Inferior parietal cortex (tissue), 1 donor: ENCODE measurements around the gene HIBCH.

ENCODE experiments used
- DNase-seq: peaks from one replicate; pipeline ENCODE4 v3.0.0-alpha.2; 2016; ENCODE audit errors: extremely low spot score

Gene HIBCH

DNA sequence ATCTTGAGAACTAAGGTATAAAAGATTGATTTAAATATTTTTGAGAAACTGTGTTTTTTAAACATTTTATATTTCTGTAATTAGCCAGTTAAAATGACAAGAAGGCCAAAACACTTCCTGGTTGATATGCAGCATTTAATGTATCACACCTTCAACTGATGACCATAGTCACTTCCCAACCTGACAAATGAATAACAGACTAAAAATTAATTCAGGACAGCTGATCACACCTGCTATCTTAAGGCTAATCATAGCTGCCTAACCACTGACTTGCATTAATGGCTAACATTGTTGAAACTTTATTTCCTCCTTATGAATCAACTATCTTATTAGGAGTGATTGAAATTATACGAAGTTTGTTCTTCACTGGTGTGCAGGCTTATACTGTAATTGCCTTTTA lies 131.3 kb downstream of the HIBCH start:
- no peak for DNase-seq

DNA sequence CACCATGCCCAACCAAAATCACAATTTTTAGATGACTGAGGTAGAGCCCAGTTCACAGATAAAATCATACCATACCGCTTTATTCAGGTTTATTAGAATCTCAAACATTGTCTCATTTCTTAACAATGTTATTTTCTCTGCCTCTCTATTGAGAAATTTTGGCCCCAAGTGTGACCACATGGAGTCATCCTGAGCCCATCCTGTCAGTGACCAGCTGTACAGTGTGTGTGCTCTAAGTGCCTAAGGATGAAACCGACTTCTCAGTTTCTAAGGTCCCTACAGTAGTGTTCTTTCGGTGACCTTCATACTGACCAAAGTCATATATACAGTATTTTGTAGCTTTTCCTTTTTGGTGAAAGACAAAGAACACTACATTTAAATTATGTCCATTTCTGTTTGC lies 133.4 kb downstream of the HIBCH start:
- no peak for DNase-seq

DNA sequence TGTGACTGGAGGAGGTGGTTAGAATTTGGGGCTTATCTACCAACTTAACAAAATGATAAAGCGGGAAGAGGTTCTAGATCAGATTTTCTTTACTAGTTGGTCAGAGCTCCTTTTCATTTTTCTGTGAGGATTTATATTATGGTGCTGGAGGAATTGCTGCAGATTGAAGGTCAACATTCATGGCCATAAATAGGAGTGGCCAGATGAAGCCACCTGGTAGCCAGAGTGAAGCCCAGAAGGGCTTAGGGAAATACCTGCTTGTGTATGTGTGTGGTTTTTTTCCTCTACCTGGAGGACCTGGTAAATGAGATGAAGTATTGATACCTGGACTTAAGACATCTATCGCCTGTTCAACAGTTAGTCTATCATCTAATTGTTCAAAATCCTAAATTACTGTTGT lies 134.2 kb downstream of the HIBCH start:
- no peak for DNase-seq

DNA sequence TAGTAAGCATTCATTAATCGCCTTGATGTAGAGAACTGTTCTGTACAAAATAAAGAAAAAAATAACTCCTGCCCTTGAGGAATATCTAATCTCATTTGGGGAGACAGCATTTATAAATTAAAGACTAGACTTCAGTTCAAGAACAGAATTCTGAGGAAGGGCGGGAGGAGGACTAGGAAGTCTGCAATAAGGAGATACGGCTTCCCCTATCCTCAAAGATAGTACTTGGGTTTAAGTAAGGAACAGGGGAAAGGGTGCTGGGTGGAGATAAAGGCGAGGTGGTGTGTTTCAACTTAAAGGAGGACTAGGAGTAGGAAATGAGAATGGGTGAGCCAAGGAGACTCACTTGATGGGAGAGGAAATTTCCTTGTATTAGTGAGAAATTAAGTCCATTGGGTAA lies 135.2 kb downstream of the HIBCH start:
- DNase-seq, result peak; percentile 21

DNA sequence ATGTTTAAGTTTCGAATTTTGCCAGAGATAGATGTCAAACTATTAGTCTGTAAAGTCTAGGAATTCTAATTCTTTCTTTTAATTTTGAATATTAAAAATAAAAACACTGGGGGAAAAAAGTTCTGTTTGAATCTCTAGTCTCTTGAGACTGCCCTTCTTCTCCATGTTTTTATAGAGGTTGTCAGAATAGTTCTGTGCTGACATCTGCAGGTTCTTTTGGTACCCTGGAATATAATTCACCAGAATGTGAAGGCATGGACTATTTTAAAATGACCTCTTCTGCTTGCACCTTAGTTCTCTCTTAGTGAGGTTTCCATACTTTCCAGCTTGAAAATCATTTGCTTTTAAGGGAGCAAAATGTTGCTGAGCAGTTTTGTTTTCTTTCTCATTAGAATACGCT lies 136.1 kb downstream of the HIBCH start:
- DNase-seq, result peak; percentile 45

DNA sequence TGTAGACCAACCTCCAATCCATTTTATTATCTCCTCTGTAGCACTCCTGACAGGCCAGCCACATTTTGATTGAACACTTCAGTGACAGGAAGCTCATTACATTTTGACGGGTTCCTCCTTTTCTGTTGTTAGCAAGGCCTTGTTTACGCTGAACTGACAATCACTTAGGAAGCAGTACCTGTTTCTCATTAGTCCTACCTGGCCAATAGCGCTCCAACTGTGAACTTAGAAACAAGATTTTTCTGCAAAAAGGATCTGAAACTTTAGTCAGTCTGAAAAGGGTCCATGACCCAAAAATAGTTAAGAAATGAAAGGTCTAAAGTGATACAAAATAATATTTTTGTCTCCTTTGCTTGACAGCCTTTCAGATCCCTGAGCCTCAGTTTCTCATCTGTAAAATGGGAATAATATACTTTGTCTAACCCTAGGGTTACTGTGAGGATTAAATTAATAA lies 137.5 kb downstream of the HIBCH start:
- DNase-seq, result no peak

DNA sequence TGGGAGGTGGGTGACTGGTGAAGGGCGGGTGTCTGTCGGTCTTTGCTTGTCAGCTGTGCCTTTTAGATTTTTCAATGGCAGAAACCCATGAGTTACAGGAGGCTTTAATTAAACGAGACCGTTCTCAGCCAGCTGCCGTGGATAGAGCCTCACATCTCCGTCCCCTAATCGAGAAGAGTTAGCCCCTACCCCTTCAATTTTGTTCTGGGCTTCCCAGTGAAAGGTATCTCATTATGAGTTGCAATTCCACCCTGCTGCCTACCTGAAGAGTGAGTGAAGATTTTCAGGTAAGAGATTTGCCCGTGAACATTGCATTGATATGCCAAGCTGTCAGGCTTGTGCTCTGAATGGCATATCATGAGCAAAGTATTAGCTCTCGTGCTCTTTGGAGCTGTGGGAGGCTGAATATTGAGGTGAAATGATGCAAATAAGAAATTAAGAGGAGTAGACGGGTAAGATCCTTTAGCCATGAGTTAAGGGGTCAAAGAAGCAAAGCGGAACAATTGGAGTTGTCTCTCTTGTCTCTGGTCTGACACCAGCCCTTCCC lies 138.4 kb downstream of the HIBCH start:
- peak; percentile 55 for DNase-seq

DNA sequence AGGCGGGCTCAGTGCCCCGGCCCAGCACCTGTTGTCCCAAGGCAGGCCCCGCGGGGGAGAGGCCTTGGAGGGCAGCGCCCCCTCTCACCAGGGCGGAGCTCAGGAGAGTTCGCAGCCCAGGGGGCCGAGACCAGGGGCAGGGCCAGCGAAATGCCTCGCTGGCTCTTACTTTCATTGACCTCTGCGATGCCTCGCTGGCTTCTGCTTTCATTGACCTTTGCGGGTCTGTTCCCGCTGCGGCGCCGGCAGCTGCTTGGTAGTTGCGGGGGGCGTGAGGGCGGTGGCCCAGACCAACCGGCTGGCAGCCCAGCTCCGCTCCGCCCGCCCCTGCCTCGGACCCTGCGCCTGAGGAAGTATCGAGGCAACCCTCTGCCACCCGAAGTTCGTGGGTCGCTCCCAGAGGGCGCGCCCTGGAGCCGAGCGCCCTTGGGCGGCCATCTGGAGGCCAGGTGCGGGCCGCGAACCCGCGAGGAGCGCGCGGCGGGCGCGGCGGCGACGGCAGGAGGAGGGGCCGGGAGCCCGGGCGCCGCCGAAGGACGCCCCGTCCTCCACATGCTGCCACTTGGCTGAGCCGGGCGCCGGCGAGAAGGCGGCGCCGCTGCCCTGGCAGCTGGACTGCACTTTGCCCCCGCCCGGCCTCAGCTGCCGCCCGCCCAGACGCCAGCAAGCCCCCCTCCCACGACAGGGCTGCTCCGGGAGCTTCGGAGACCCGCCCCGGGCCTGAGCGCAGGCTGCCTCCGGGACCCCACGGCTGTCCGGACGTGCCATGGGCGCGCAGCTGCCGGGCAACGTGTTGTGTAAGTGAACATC lies 139.1 kb downstream of the HIBCH start:
- DNase-seq, result peak; percentile 53

DNA sequence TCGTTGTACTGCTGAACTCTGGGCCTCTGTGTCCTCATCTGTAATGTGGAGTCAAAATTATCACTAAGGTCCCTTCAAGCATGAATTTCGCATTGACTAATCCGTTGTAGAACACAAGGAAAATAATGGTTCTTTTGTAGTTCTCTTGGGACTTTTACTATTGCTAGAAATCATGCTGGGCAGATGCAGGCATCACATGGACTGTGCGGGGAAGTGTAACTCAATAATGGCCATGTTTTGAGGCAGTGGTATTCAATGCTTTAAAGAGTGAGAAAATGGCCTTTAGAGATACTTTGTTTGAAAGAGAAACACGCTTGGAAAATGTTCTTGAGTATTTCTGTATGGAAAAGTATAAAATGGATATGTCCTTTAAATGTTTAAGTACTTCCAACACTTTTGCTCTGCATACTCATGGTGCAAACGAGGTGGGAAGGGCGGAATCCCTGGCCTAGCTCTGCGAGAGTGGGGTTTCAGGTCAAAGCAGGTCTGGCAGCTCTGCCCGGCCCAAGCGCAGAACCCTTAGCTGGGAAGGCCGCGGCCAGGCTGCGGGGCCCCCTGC lies 139.8 kb downstream of the HIBCH start:
- peak; percentile 78 for DNase-seq

DNA sequence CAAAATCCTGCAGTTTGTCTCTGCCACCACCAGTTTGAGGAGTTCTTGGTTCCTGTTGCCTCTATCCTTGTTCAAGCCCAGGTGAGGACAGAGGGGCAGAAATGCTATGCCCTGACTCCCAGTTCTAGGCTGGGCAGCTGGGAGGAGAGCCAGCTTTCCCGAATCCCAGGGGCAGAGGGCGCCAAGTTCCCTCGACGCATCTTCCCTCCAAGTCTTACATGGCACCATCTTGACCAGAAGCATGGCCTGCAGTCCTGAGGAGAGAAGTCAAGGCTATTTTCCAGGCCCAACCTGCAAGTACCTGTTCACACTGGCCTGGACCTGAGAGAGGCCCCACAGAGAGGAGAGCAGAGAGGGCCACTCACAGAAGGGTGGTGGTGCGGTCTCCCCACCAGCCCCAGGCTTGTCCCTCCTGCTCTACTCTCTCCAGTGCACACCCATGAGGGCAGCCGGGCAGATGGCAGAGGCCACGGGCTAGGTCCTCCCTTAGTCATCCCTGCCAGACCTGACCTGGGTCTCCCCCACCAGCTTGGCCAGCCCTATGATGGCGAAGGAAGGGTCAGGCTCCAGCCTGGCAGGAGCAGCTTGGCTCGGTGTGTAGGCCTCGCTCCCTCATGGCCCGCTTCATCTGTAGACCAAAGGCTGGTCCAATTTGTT lies 141.4 kb downstream of the HIBCH start:
- DNase-seq, result no peak

DNA sequence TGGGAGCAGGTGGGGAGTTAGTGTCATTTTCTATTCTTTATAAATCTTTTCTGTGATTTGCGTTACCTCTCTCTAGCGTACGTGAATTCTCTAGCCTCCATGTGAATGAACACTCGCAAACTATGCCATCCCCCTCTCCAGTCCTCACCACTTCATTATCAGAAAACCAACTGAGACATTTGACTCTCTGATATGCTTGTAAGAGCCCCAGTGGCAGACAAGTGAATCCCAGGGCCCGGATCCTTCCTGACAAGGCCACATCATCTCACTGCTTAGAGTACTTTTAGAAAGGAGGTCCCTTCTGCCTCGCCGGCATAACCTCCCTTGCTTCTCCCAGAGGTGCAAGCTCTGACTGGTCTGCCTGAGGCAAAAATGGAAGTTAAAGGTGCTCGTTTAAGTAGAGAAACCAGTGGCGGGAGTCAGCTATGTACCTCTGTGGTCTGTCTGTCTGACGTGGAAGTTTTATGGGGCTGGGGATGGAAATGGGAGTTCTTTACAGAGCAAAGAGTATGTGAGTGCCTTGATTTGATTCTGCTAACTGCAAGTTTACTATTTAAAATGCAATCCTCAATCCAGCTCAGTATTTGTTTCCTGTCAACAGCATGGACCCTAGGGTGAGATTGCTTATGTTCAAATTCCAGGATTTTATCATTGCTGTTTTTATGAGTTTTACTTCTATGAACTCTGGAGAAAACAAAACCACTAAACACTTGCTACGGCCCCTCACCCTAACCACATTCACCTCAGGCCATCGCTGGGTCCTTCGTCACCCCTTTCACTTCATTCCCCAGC lies 142.2 kb downstream of the HIBCH start:
- no peak for DNase-seq

DNA sequence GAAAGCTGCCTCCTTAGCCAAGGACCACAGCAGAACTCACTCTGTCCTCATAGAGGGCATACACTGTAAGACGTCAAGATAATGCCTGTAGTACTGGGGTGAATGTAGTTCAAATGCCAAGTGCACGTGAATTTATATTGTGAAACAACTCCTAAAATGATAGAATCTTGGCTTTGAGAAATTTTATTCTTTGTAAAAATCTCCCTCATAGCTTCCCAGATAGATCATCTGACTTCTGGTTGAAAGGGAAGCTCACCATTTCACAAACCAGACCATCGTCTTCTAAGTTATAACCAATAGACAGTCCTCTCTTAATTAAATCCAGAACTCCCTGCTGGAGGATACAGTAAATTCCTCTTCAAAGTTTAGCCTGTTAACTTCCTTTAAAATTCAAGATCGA lies 146.2 kb downstream of the HIBCH start:
- DNase-seq, result no peak

DNA sequence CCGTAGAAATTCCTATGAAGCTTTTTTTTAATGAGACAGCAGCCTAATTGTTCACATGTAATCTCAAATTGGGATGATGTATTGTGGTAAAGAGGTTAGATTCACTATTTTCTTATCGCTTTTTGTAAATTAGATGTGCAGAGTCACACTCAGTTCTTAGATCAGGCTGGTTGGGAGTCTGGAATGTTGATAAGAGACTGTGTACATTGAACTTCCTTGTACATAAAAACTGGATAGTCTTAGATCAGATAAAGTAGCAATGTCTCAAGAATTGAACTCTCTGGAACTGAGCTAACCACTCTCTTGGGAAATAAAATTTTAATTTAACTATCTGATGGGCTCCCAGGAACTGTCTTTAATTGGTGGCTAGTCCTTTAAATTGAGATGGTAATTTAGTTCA lies 149.0 kb downstream of the HIBCH start:
- DNase-seq, result no peak

DNA sequence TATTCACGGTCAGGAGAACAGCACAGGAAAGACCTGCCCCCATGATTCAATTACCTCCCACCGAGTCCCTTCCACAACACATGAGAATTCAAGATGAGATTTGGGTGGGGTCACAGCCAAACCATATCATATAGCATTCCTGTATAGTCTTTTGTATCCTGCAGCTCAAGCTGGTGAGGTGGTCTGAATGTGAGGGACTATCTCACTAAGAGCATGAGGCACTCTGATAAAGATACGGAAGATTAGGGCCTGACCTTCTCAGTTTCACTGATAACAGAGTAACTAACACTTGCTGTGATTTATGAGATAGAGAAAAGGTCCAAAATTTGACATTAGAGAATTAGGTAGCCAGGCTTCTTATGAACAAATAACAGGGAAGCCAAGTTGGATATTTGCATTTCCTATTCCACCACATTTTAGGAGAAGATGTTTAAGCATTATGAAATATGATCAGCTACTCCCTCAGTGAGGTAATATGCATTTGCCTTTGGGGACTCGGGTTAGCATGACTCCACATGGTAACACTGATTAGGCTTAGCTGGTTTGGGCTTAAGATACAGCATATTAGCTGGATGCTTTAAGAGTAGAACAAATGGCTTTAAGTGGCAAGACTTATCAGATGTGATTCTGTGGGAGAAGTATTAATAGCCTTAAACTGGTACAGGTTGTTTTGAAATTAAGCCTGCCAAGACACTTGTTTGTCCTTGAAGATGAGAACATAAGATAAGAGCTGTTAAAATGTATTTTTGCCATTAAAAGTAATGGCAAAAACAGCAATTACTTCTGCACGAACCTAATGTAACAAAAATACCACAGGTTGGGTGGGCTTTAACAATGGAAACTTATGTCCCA lies 150.2 kb downstream of the HIBCH start:
- DNase-seq, result no peak

DNA sequence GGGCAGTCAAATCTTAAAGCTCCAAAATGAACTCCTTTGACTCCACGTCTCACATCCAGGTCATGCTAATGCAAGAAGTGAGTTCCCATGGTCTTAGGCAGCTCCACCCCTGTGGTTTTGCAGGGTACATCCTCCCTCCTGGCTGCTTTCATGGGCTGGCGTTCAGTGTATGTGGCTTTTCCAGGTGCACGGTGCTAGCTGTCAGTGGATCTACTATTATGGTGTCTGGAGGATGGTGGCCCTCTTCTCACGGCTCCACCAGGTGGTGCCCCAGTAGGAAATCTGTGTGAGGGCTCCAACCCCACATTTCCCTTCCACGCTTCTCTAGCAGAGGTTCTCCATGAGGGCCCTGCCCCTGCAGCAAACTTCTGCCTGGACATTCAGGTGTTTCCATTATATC lies 151.9 kb downstream of the HIBCH start:
- no peak for DNase-seq

DNA sequence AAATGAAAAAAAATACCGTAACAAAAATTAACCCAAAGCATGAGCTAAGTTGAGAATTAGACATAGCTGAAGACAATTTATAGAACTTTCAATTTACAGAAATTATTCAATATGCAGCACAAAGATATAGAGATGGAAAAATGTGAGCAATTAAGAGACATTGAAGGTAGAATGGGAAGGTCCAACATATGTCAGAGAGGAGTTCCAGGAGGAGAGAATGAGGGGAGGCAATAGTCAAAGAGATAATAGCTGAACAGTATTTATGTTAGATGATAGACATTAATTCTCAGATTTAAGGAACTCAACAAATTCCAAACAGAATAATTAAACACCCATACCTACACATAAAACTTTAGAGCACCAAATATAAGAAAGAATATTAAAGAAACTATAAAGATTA lies 154.1 kb downstream of the HIBCH start:
- DNase-seq, result no peak

DNA sequence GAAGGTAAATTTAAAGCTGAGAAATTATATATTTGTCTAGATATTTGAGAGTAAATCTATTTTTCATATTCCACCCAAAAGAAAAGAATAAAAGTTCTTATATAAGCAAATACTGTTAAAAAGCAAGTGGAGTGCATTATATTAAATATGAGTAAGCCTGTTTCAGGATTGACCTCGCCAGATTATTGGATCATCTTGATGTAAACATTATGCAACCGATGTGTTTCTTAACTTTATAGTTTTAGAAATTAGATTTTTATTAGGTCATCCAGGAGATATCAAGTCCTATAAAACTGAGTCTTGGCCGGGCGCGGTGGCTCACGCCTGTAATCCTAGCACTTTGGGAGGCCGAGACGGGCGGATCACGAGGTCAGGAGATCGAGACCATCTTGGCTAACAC lies 156.8 kb downstream of the HIBCH start:
- DNase-seq, result no peak

DNA sequence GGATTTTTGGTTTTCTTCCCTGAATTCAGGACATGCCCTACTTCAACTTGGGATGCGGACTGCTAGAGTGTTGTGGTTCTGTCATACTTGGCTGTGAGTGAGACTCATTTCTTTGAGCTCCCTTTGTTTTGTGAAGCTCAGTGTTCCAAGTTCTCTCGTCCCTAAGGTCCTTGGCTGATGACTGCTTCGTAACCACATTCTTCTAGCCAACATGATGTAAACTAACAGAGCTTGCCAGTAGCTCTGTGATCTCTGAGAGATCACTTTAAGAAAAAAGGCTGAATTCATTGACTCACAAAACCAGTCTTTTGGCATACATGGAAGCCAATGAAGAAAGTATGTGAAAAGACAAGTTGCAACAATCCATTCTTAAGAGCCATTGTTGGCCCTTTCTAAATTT lies 160.2 kb downstream of the HIBCH start:
- DNase-seq, result peak; percentile 40

DNA sequence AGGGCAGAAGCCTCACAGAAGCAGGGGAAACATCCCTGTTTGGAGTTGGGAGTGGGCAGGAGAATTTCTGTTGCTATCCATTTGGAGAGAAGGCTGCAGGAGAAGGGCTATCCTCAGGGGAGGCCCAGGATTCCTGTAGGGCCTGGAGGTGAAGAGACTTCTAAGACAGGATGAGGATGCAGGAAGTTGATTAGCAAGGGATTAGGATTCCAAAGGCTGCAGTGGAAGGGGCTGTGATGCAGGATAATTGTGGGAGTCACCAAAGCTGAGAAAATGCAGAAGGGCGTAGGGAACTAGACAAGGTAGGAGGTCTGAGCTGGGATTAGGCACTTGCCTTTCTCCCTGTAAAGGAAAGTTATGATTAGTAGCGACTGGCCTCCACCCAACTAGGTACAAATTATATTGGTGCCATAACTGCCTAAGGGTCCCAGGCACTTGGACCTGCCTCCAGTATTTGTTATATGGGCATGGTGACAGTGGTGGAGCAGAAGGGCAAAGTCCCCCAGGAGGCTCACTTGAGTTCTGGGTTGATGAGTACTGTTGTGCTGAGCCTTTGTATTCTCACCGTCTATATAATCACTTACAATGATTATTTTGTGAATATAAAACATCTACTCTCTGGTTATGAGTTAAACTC lies 160.7 kb downstream of the HIBCH start:
- DNase-seq, result no peak
